ENCODE measurements around the gene NRP1. TPM values are rescaled to one million over a fixed set of nuclear protein-coding genes. Genes with fewer than 3 reads are reported as not detected.

NRP1 gene
- total RNA-seq, 1 experiment from 2014 or later = 31.7 TPM

- intact Hi-C loops (cut with micrococcal nuclease; ENCODE audit: unreplicated experiment) = no loop called here
- TF ChIP-seq CTCF (conservative IDR thresholded peaks at IDR 0.05; ENCODE audit: low read depth, low read length) = peak; percentile 37; the same call in 1 of the 2 replicates
- TF ChIP-seq EZH2 (IDR thresholded peaks at IDR 0.05; ENCODE audit: borderline replicate concordance, low read depth, low read length, poor library complexity, severe bottlenecking) = no peak
- peaks cover 29% of the 10 kb centered on the region for H3K4me1 ChIP-seq (ENCODE audit: insufficient read depth, low read length, poor library complexity, severe bottlenecking)
- DNase-seq (ENCODE audit: low spot score) = peak; percentile 84
- no TSS peak for BruUV-seq (replicated peaks)
- no peak overlapping the region for H3K27ac ChIP-seq (ENCODE audit: low read depth, low read length, poor library complexity, severe bottlenecking)
- ChIA-PET POLR2A (ENCODE audit: low non-redundant PET) (no interaction called here), CTCF (no interaction called here)
- no peaks in the 10 kb centered on the region for H3K9me3 ChIP-seq (ENCODE audit: low read depth, low read length, poor library complexity, severe bottlenecking)
- no peak overlapping the region for H3K4me3 ChIP-seq (ENCODE audit: low read depth, low read length, poor library complexity, severe bottlenecking)
- H3K27me3 ChIP-seq (replicated peaks; ENCODE audit: insufficient read depth, low read depth, low read length, poor library complexity) = no peaks in the 10 kb centered on the region
- H3K36me3 ChIP-seq (ENCODE audit: insufficient read depth, low read length, poor library complexity, severe bottlenecking) = no peaks in the 10 kb centered on the region
Observed at GRCh38 chr10:33201971-33202370, 132.5 kb downstream of the NRP1 start.

- no peaks in the 10 kb centered on the region for H3K27me3 ChIP-seq (replicated peaks; ENCODE audit: insufficient read depth, low read depth, low read length, poor library complexity)
- no peak overlapping the region for H3K4me3 ChIP-seq (ENCODE audit: low read depth, low read length, poor library complexity, severe bottlenecking)
- H3K36me3 ChIP-seq (ENCODE audit: insufficient read depth, low read length, poor library complexity, severe bottlenecking) = no peaks in the 10 kb centered on the region
- H3K27ac ChIP-seq (ENCODE audit: low read depth, low read length, poor library complexity, severe bottlenecking) = no peak overlapping the region
- ChIA-PET CTCF (no interaction called here), POLR2A (ENCODE audit: low non-redundant PET) (interaction anchor here (0.5 kb wide), 1 partner anchor 136 kb away, joined by 5 read pairs; no protein-coding TSS in a partner anchor)
- no TSS peak for BruUV-seq (replicated peaks)
- H3K4me1 ChIP-seq (ENCODE audit: insufficient read depth, low read length, poor library complexity, severe bottlenecking) = peaks cover 36% of the 10 kb centered on the region
- H3K9me3 ChIP-seq (ENCODE audit: low read depth, low read length, poor library complexity, severe bottlenecking) = no peaks in the 10 kb centered on the region
- DNase-seq (ENCODE audit: low spot score) = no peak
- intact Hi-C loops (cut with micrococcal nuclease; ENCODE audit: unreplicated experiment) = no loop called here
- no peak for TF ChIP-seq CTCF (conservative IDR thresholded peaks at IDR 0.05; ENCODE audit: low read depth, low read length)
- no peak for TF ChIP-seq EZH2 (IDR thresholded peaks at IDR 0.05; ENCODE audit: borderline replicate concordance, low read depth, low read length, poor library complexity, severe bottlenecking)
Observed at GRCh38 chr10:33201056-33201780, 133.2 kb downstream of the NRP1 start.

- Histone ChIP-seq H3K9me3 (ENCODE audit: low read depth, low read length, poor library complexity, severe bottlenecking) (no peaks in the 10 kb centered on the region), H3K4me1 (ENCODE audit: insufficient read depth, low read length, poor library complexity, severe bottlenecking) (peaks cover 50% of the 10 kb centered on the region), H3K4me3 (ENCODE audit: low read depth, low read length, poor library complexity, severe bottlenecking) (no peak overlapping the region), H3K27ac (ENCODE audit: low read depth, low read length, poor library complexity, severe bottlenecking) (no peak overlapping the region), H3K27me3 (replicated peaks; ENCODE audit: insufficient read depth, low read depth, low read length, poor library complexity) (no peaks in the 10 kb centered on the region), H3K36me3 (ENCODE audit: insufficient read depth, low read length, poor library complexity, severe bottlenecking) (no peaks in the 10 kb centered on the region)
- CTCF ChIA-PET = no interaction called here
- intact Hi-C loops (cut with micrococcal nuclease; ENCODE audit: unreplicated experiment) = loop anchor here (10.0 kb wide), 1 partner anchor 735 kb away; no protein-coding TSS in a partner anchor
- POLR2A ChIA-PET (ENCODE audit: low non-redundant PET) = no interaction called here
- DNase-seq (ENCODE audit: low spot score) = no peak
- BruUV-seq (replicated peaks) = no TSS peak
- TF ChIP-seq CTCF (conservative IDR thresholded peaks at IDR 0.05; ENCODE audit: low read depth, low read length) (no peak), EZH2 (IDR thresholded peaks at IDR 0.05; ENCODE audit: borderline replicate concordance, low read depth, low read length, poor library complexity, severe bottlenecking) (no peak)
Observed at GRCh38 chr10:33199731-33200232, 134.7 kb downstream of the NRP1 start.
